CD4-positive, CD25-positive, alpha-beta regulatory T cell (primary cell): ENCODE data around the gene TBL1X. TPM values are rescaled to one million over a fixed set of nuclear protein-coding genes. Genes with fewer than 3 reads are reported as not detected.
"Not testable (repeated sequence)": the region's sequence is repeated elsewhere in the genome, so short reads cannot be mapped to it uniquely, and the experiment has no call there.

Source experiments
- ATAC-seq, 2 donors: fragments of 150-1000 bp; cut with Tn5 transposase; one replicate each; pipeline ENCODE4 v1.10.0; 2021; ENCODE audit warnings: low read depth in 2 of 2, moderate number of reproducible peaks in 2 of 2, moderate library complexity in 1 of 2
- DNase-seq, 3 donors: peaks; one replicate each; pipeline versions ENCODE4 v3.0.0 to v3.0.0-alpha.2; 2012 to 2022; ENCODE audit warnings: mixed read lengths in 1 of 3
- H3K27ac ChIP-seq: one replicate; pipeline ENCODE4 v1.7.0; 2013; ENCODE audit warnings: mild to moderate bottlenecking, low read length; ENCODE audit not compliant: insufficient read depth, poor library complexity, severe bottlenecking
- H3K27me3 ChIP-seq: one replicate; pipeline ENCODE4 v1.7.0; 2013; ENCODE audit warnings: low read length; ENCODE audit not compliant: control insufficient read depth, insufficient read depth
- H3K36me3 ChIP-seq: one replicate; pipeline ENCODE4 v1.7.0; 2013; ENCODE audit warnings: mild to moderate bottlenecking, low read length, moderate library complexity; ENCODE audit not compliant: control insufficient read depth, insufficient read depth
- H3K4me1 ChIP-seq: 2 replicates; pipeline ENCODE4 v1.7.0; 2013; ENCODE audit warnings: mild to moderate bottlenecking, low read length; ENCODE audit not compliant: insufficient read depth, control insufficient read depth, poor library complexity, severe bottlenecking
- H3K4me3 ChIP-seq: one replicate; pipeline ENCODE4 v1.7.0; 2013; ENCODE audit warnings: low read depth, mild to moderate bottlenecking, low read length, moderate library complexity
- H3K9me3 ChIP-seq, 2 experiments: 1 replicate in 1 of 2; 2 replicates in 1 of 2; pipeline ENCODE4 v1.7.0; 2013; ENCODE audit warnings: low read length in 2 of 2, mild to moderate bottlenecking in 1 of 2, moderate library complexity in 1 of 2; ENCODE audit not compliant: control insufficient read depth in 2 of 2
- H3K27ac Mint-ChIP-seq, 3 donors: one replicate each; pipeline ENCODE4 v1.8.0; 2020 to 2022; ENCODE audit warnings: mild to moderate bottlenecking in 3 of 3, mixed read lengths in 3 of 3, moderate library complexity in 2 of 3
- H3K27me3 Mint-ChIP-seq: one replicate; pipeline ENCODE4 v1.8.0; 2022; ENCODE audit warnings: mild to moderate bottlenecking, mixed read lengths
- H3K36me3 Mint-ChIP-seq: one replicate; pipeline ENCODE4 v1.8.0; 2020; ENCODE audit warnings: mixed read lengths
- H3K4me1 Mint-ChIP-seq, 4 donors: one replicate each; pipeline ENCODE4 v1.8.0; 2020 to 2022; ENCODE audit warnings: mixed read lengths in 4 of 4, mild to moderate bottlenecking in 1 of 4
- H3K4me3 Mint-ChIP-seq, 4 donors: one replicate each; pipeline ENCODE4 v1.8.0; 2020 to 2022; ENCODE audit warnings: mild to moderate bottlenecking in 4 of 4, mixed read lengths in 4 of 4, moderate library complexity in 3 of 4
- H3K9me3 Mint-ChIP-seq, 7 donors: one replicate each; pipeline ENCODE4 v1.8.0; 2020 to 2022; ENCODE audit warnings: mixed read lengths in 7 of 7, mild to moderate bottlenecking in 3 of 7, moderate library complexity in 2 of 7
- polyA plus RNA-seq, 4 donors: library from polyadenylated mRNA; unstranded; fragments of 300-500 nt; fragmentation: Illumina TruSeq; gene quantifications; one replicate each; pipeline ENCODE4 v1.2.3, GENCODE V29; 2021
- total RNA-seq: library from RNA; stranded (reverse); gene quantifications from one replicate; pipeline ENCODE4 v1.2.3, GENCODE V29; 2022

TBL1X gene
- total and polyA plus RNA-seq, 5 donors from 2014 or later: 6.7 to 23.4 (median 14.5) TPM

GRCh38 chrX:9443327-9443726 lies 21.5 kb upstream of the TBL1X start:
- peaks cover 0 to 3% (median 0%) of the 10 kb centered on the region in 7 donors for H3K9me3 Mint-ChIP-seq
- H3K27ac Mint-ChIP-seq: no peak overlapping the region
- no peak overlapping the region for H3K27ac ChIP-seq
- peaks cover 4% of the 10 kb centered on the region for H3K27me3 Mint-ChIP-seq
- no peak overlapping the region for H3K4me3 ChIP-seq
- no peak overlapping the region for H3K4me3 Mint-ChIP-seq
- no peaks in the 10 kb centered on the region for H3K36me3 Mint-ChIP-seq
- ATAC-seq (no peak), DNase-seq (no peak)
- H3K9me3 ChIP-seq: no peaks in the 10 kb centered on the region
- peaks cover 0 to 8% (median 0%) of the 10 kb centered on the region in 4 donors for H3K4me1 Mint-ChIP-seq
- H3K27me3 ChIP-seq: no peaks in the 10 kb centered on the region
- H3K36me3 ChIP-seq: no peaks in the 10 kb centered on the region
- no peaks in the 10 kb centered on the region for H3K4me1 ChIP-seq

- Mint-ChIP-seq H3K4me1 (no peaks in the 10 kb centered on the region), H3K9me3 (peaks cover 0 to 3% (median 0%) of the 10 kb centered on the region in 7 donors), H3K27me3 (peaks cover 4% of the 10 kb centered on the region), H3K27ac (no peak overlapping the region), H3K4me3 (no peak overlapping the region), H3K36me3 (no peaks in the 10 kb centered on the region)
- Histone ChIP-seq H3K4me1 (no peaks in the 10 kb centered on the region), H3K27me3 (no peaks in the 10 kb centered on the region), H3K36me3 (no peaks in the 10 kb centered on the region), H3K4me3 (no peak overlapping the region), H3K9me3 (no peaks in the 10 kb centered on the region), H3K27ac (no peak overlapping the region)
- DNase-seq (no peak), ATAC-seq (no peak)
These were observed 17.0 kb upstream of the TBL1X start for GRCh38 chrX:9447906-9448305.

- Mint-ChIP-seq H3K9me3 (no peaks in the 10 kb centered on the region), H3K27ac (peak overlapping the region; percentile 67 to 86 (median 83)), H3K4me3 (peak overlapping the region; percentile 26 to 75 (median 50)), H3K4me1 (peaks cover 6 to 35% (median 16%) of the 10 kb centered on the region in 4 donors), H3K36me3 (no peaks in the 10 kb centered on the region), H3K27me3 (peaks cover 4% of the 10 kb centered on the region)
- Histone ChIP-seq H3K4me3 (peak overlapping the region; percentile 37), H3K27ac (peak overlapping the region; percentile 83), H3K36me3 (no peaks in the 10 kb centered on the region), H3K9me3 (no peaks in the 10 kb centered on the region), H3K27me3 (no peaks in the 10 kb centered on the region), H3K4me1 (peaks cover 13% of the 10 kb centered on the region)
- peak in 2 of 3 donors; percentile 73 to 76 for DNase-seq
- peak; percentile 86 to 88 for ATAC-seq
These were observed 8.4 kb upstream of the TBL1X start for GRCh38 chrX:9456250-9457074.

GRCh38 chrX:9458034-9458433 lies 6.8 kb upstream of the TBL1X start:
- not testable (repeated sequence) for H3K36me3 Mint-ChIP-seq, H3K9me3 Mint-ChIP-seq, H3K9me3 ChIP-seq, H3K36me3 ChIP-seq, H3K4me3 Mint-ChIP-seq, DNase-seq, H3K27ac ChIP-seq, H3K4me3 ChIP-seq, ATAC-seq, H3K27me3 Mint-ChIP-seq, H3K27me3 ChIP-seq
- H3K27ac Mint-ChIP-seq: peak overlapping the region in 1 of 3 donors; percentile 80
- H3K4me1 ChIP-seq: peaks cover 21% of the 10 kb centered on the region
- peaks cover 15 to 48% (median 24%) of the 10 kb centered on the region in 4 donors for H3K4me1 Mint-ChIP-seq

GRCh38 chrX:9458516-9459078 lies 6.3 kb upstream of the TBL1X start:
- no peaks in the 10 kb centered on the region for H3K27me3 ChIP-seq
- no peak for ATAC-seq
- no peak overlapping the region for H3K27ac ChIP-seq
- H3K36me3 Mint-ChIP-seq: no peaks in the 10 kb centered on the region
- H3K27ac Mint-ChIP-seq: peak overlapping the region; percentile 26 to 80 (median 26)
- H3K27me3 Mint-ChIP-seq: peaks cover 8% of the 10 kb centered on the region
- no peak overlapping the region for H3K4me3 Mint-ChIP-seq
- peaks cover 17 to 54% (median 27%) of the 10 kb centered on the region in 4 donors for H3K4me1 Mint-ChIP-seq
- DNase-seq: no peak
- no peaks in the 10 kb centered on the region for H3K36me3 ChIP-seq
- no peaks in the 10 kb centered on the region for H3K9me3 ChIP-seq
- peaks cover 0 to 2% (median 0%) of the 10 kb centered on the region in 7 donors for H3K9me3 Mint-ChIP-seq
- no peak overlapping the region for H3K4me3 ChIP-seq
- H3K4me1 ChIP-seq: peaks cover 27% of the 10 kb centered on the region

GRCh38 chrX:9459186-9459748 lies 5.6 kb upstream of the TBL1X start:
- Mint-ChIP-seq H3K27me3 (peaks cover 8% of the 10 kb centered on the region), H3K9me3 (peaks cover 0 to 2% (median 0%) of the 10 kb centered on the region in 7 donors), H3K36me3 (no peaks in the 10 kb centered on the region), H3K27ac (peak overlapping the region in 2 of 3 donors; percentile 43 to 80), H3K4me1 (peaks cover 17 to 60% (median 32%) of the 10 kb centered on the region in 4 donors), H3K4me3 (peak overlapping the region in 1 of 4 donors; percentile 32)
- no peak for ATAC-seq
- no peak overlapping the region for H3K27ac ChIP-seq
- no peaks in the 10 kb centered on the region for H3K9me3 ChIP-seq
- no peak overlapping the region for H3K4me3 ChIP-seq
- peaks cover 33% of the 10 kb centered on the region for H3K4me1 ChIP-seq
- DNase-seq: no peak
- H3K27me3 ChIP-seq: no peaks in the 10 kb centered on the region
- H3K36me3 ChIP-seq: no peaks in the 10 kb centered on the region

GRCh38 chrX:9461087-9461486 lies 3.8 kb upstream of the TBL1X start:
- DNase-seq (no peak), ATAC-seq (no peak)
- Histone ChIP-seq H3K36me3 (no peaks in the 10 kb centered on the region), H3K9me3 (no peaks in the 10 kb centered on the region), H3K27me3 (no peaks in the 10 kb centered on the region), H3K4me3 (no peak overlapping the region), H3K4me1 (peaks cover 35% of the 10 kb centered on the region), H3K27ac (no peak overlapping the region)
- no peak overlapping the region for H3K27ac Mint-ChIP-seq
- H3K9me3 Mint-ChIP-seq: peaks cover 0 to 2% (median 0%) of the 10 kb centered on the region in 7 donors
- H3K36me3 Mint-ChIP-seq: no peaks in the 10 kb centered on the region
- peak overlapping the region in 1 of 4 donors; percentile 0 for H3K4me3 Mint-ChIP-seq
- H3K27me3 Mint-ChIP-seq: peaks cover 8% of the 10 kb centered on the region
- H3K4me1 Mint-ChIP-seq: peaks cover 17 to 52% (median 32%) of the 10 kb centered on the region in 4 donors
